HG03571 (cell line): ENCODE data around the gene TMC7.

Experiments used
- ATAC-seq: cut with Tn5 transposase; IDR thresholded peaks from one replicate; pipeline ENCODE4 v1.9.1; 2021; ENCODE audit not compliant: unreplicated experiment

TMC7 gene

GRCh38 chr16:19110537-19111360 lies 127.0 kb downstream of the TMC7 start:
- ATAC-seq = no peak

GRCh38 chr16:19112099-19112407 lies 128.3 kb downstream of the TMC7 start:
- ATAC-seq = no peak
